Measurements from ENCODE around the gene GCFC2. TPM values are rescaled to one million over a fixed set of nuclear protein-coding genes. Genes with fewer than 3 reads are reported as not detected.

The GCFC2 gene
- total RNA-seq, 1 experiment from 2014 or later: 20.1 TPM

- Histone ChIP-seq H4K20me1 (ENCODE audit: insufficient read depth) (no peaks in the 10 kb centered on the region), H2AFZ (ENCODE audit: low read depth, low read length, poor library complexity, severe bottlenecking) (no peak overlapping the region), H3K9me2 (ENCODE audit: insufficient read depth) (no peaks in the 10 kb centered on the region), H3K79me2 (ENCODE audit: insufficient read depth, low read length) (peaks cover 23% of the 10 kb centered on the region), H3K4me2 (ENCODE audit: low read length) (no peak overlapping the region), H3K36me3 (ENCODE audit: control insufficient read depth in 1 of 2, insufficient read depth in 2 of 2, low read length in 2 of 2) (peaks cover 0 to 5% of the 10 kb centered on the region in 2 experiments; a peak in 2 of 4 replicates), H3K4me1 (ENCODE audit: control insufficient read depth in 1 of 2, insufficient read depth in 2 of 2, low read length in 2 of 2) (peaks cover 6 to 18% of the 10 kb centered on the region in 2 experiments; a peak in 3 of 4 replicates), H3K27ac (ENCODE audit: low read depth, low read length) (no peak overlapping the region), H3K9me3 (ENCODE audit: control insufficient read depth in 1 of 2, insufficient read depth in 1 of 2, low read depth in 1 of 2, low read length in 2 of 2) (no peaks in the 10 kb centered on the region), H3K27me3 (ENCODE audit: insufficient read depth, low read length) (peaks cover 9% of the 10 kb centered on the region; the same call in 1 of the 2 replicates), H3K4me3 (replicated peaks in 1 of 2; ENCODE audit: low read depth in 1 of 2, low read length in 2 of 2) (no peak overlapping the region), H3K9ac (ENCODE audit: low read length) (no peak overlapping the region)
- ATAC-seq: no peak
- no TSS peak for BruUV-seq (replicated peaks)
- CTCF ChIA-PET: no interaction called here
- RAD21 ChIA-PET (ENCODE audit: low non-redundant PET in 1 of 2, low total read pairs in 2 of 2, uncharacterized antibody in 2 of 2, unreplicated experiment in 2 of 2): no interaction called here
- intact Hi-C loops (cut with micrococcal nuclease): no loop called here
- POLR2A ChIA-PET: no interaction called here
- no peak for DNase-seq (ENCODE audit: low read depth, low spot score)
- no peak for TF ChIP-seq ATF3 (IDR thresholded peaks at IDR 0.05)
- no peak for TF ChIP-seq EGR1 (IDR thresholded peaks at IDR 0.05; ENCODE audit: low read depth)
- TF ChIP-seq, protein P1, sequence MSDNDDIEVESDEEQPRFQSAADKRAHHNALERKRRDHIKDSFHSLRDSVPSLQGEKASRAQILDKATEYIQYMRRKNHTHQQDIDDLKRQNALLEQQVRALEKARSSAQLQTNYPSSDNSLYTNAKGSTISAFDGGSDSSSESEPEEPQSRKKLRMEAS (IDR thresholded peaks at IDR 0.05): no peak
- TF ChIP-seq RAD21 (IDR thresholded peaks at IDR 0.05; ENCODE audit: low read depth): no peak
- TF ChIP-seq YY1 (IDR thresholded peaks at IDR 0.05; ENCODE audit: extremely low read depth, insufficient replicate concordance, low read depth, low read length): no peak
- TF ChIP-seq EZH2phosphoT487 (IDR thresholded peaks at IDR 0.05; ENCODE audit: borderline replicate concordance): no peak
- no peak for TF ChIP-seq ZFX (IDR thresholded peaks at IDR 0.05)
Observed at GRCh38 chr2:75643980-75644379, 66.7 kb downstream of the GCFC2 start.

DNA sequence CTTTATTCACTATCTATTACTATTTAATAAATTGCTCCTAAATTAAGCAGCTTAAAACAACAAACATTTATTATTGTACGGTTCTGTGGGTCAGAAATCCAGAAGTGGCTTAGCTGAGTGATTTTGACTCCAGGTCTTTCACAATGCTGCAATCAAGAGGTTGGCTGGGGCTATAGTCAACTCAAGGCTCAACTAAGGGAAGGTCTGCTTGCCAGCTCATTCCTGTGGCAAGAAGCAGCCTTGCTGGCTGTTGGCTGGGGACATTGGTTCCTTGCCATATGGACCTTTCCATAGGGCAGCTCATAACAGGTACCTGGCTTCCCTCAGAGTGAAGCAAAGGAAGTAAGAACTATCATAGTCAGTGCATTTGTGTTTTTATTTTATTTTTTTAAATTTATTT lies 69.1 kb downstream of the GCFC2 start:
- H3K9me2 ChIP-seq (ENCODE audit: insufficient read depth): no peaks in the 10 kb centered on the region
- ChIA-PET POLR2A (no interaction called here), RAD21 (ENCODE audit: low non-redundant PET in 1 of 2, low total read pairs in 2 of 2, uncharacterized antibody in 2 of 2, unreplicated experiment in 2 of 2) (interaction anchor here in 1 of 2 experiments (2.1 kb wide), 1 partner anchor 74 kb away, joined by 11 read pairs; no protein-coding TSS in a partner anchor), CTCF (interaction anchor here (0.9 to 3.0 kb wide), 6 partner anchors 13 to 88 kb away, joined by 3 to 32 read pairs (median 8); no protein-coding TSS in a partner anchor)
- H4K20me1 ChIP-seq (ENCODE audit: insufficient read depth): no peaks in the 10 kb centered on the region
- H3K27me3 ChIP-seq (ENCODE audit: insufficient read depth, low read length): peaks cover 28% of the 10 kb centered on the region; the same call in 1 of the 2 replicates
- no peak overlapping the region for H3K4me2 ChIP-seq (ENCODE audit: low read length)
- no peaks in the 10 kb centered on the region for H3K36me3 ChIP-seq (ENCODE audit: control insufficient read depth in 1 of 2, insufficient read depth in 2 of 2, low read length in 2 of 2)
- intact Hi-C loops (cut with micrococcal nuclease): loop anchor here (2.0 kb wide), 1 partner anchor 75 kb away; no protein-coding TSS in a partner anchor
- DNase-seq (ENCODE audit: low read depth, low spot score) (no peak), ATAC-seq (no peak)
- no peaks in the 10 kb centered on the region for H3K79me2 ChIP-seq (ENCODE audit: insufficient read depth, low read length)
- H3K4me1 ChIP-seq (ENCODE audit: control insufficient read depth in 1 of 2, insufficient read depth in 2 of 2, low read length in 2 of 2): peaks cover 2 to 13% of the 10 kb centered on the region in 2 experiments; a peak in 3 of 4 replicates
- H2AFZ ChIP-seq (ENCODE audit: low read depth, low read length, poor library complexity, severe bottlenecking): no peak overlapping the region
- H3K9ac ChIP-seq (ENCODE audit: low read length): no peak overlapping the region
- H3K9me3 ChIP-seq (ENCODE audit: control insufficient read depth in 1 of 2, insufficient read depth in 1 of 2, low read depth in 1 of 2, low read length in 2 of 2): no peaks in the 10 kb centered on the region
- H3K27ac ChIP-seq (ENCODE audit: low read depth, low read length): no peak overlapping the region
- H3K4me3 ChIP-seq (replicated peaks in 1 of 2; ENCODE audit: low read depth in 1 of 2, low read length in 2 of 2): no peak overlapping the region
- BruUV-seq (replicated peaks): no TSS peak
- TF ChIP-seq EZH2 (IDR thresholded peaks at IDR 0.05) (no peak), RAD21 (IDR thresholded peaks at IDR 0.05; ENCODE audit: low read depth) (no peak), ZBTB33 (IDR thresholded peaks at IDR 0.05; ENCODE audit: extremely low read depth, insufficient replicate concordance, low read length) (no peak), ZFX (IDR thresholded peaks at IDR 0.05) (no peak), JUND (IDR thresholded peaks at IDR 0.05) (no peak), SRF (IDR thresholded peaks at IDR 0.05; ENCODE audit: low read depth) (no peak), FOSL1 (IDR thresholded peaks at IDR 0.05; ENCODE audit: low read depth) (no peak), EGR1 (IDR thresholded peaks at IDR 0.05; ENCODE audit: low read depth) (no peak), ZNF274 (IDR thresholded peaks at IDR 0.05; ENCODE audit: low read depth, low read length) (no peak), CEBPB (IDR thresholded peaks at IDR 0.05; ENCODE audit: low read depth) (no peak), EZH2phosphoT487 (IDR thresholded peaks at IDR 0.05; ENCODE audit: borderline replicate concordance) (no peak), SIN3A (IDR thresholded peaks at IDR 0.05; ENCODE audit: low read depth) (no peak), YY1 (IDR thresholded peaks at IDR 0.05; ENCODE audit: extremely low read depth, insufficient replicate concordance, low read depth, low read length) (no peak), ELF1 (IDR thresholded peaks at IDR 0.05; ENCODE audit: borderline replicate concordance, low read depth) (no peak), ATF3 (IDR thresholded peaks at IDR 0.05) (no peak), TCF7L2 (IDR thresholded peaks at IDR 0.05; ENCODE audit: borderline replicate concordance, extremely low read depth, insufficient read depth, insufficient read length) (no peak), CBX3 (IDR thresholded peaks at IDR 0.05; ENCODE audit: low read depth) (no peak)
- TF ChIP-seq, protein P1 (IDR thresholded peaks at IDR 0.05): no peak

Measured in HCT116 (cell line).